Hematopoietic multipotent progenitor cell (in vitro differentiated cells): ENCODE data around the gene CS. TPM values are rescaled to one million over a fixed set of nuclear protein-coding genes. Genes with fewer than 3 reads are reported as not detected.
"Not testable (repeated sequence)": the region's sequence is repeated elsewhere in the genome, so short reads cannot be mapped to it uniquely, and the experiment has no call there.

Source experiments
- DNase-seq, 3 donors: peaks; one replicate each; pipeline ENCODE4 v3.0.0-alpha.2; 2011 to 2015; ENCODE audit warnings: low read depth in 2 of 3, low spot score in 2 of 3
- total RNA-seq: library from RNA; depleted of rRNA; stranded (reverse); fragments of >200 nt; gene quantifications from one replicate; pipeline ENCODE4 v1.2.3, GENCODE V29; 2012

CS gene
- total RNA-seq, 1 donor = 106 TPM

DNA sequence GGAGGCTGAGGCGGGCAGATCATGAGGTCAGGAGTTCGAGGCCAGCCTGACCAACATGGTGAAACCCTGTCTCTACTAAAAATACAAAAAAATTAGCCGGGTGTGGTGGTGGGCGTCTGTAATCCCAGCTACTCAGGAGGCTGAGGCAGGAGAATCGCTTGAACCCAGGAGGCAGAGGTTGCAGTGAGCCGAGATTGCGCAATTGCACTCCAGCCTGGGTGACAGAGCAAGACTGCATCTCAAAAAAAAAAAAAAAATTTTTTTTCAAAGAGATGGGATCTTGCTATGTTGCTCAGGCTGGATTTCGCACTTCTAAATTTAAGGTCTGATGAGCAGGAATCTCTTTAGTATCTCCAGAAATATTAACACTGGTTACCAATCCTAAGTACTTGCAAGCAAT is 21.5 kb upstream of the CS start:
- DNase-seq = not testable (repeated sequence)

- DNase-seq = no peak
Observed at GRCh38 chr12:56321027-56321426, 20.9 kb upstream of the CS start.

- no peak for DNase-seq
Observed at GRCh38 chr12:56317675-56318074, 17.5 kb upstream of the CS start.

DNA sequence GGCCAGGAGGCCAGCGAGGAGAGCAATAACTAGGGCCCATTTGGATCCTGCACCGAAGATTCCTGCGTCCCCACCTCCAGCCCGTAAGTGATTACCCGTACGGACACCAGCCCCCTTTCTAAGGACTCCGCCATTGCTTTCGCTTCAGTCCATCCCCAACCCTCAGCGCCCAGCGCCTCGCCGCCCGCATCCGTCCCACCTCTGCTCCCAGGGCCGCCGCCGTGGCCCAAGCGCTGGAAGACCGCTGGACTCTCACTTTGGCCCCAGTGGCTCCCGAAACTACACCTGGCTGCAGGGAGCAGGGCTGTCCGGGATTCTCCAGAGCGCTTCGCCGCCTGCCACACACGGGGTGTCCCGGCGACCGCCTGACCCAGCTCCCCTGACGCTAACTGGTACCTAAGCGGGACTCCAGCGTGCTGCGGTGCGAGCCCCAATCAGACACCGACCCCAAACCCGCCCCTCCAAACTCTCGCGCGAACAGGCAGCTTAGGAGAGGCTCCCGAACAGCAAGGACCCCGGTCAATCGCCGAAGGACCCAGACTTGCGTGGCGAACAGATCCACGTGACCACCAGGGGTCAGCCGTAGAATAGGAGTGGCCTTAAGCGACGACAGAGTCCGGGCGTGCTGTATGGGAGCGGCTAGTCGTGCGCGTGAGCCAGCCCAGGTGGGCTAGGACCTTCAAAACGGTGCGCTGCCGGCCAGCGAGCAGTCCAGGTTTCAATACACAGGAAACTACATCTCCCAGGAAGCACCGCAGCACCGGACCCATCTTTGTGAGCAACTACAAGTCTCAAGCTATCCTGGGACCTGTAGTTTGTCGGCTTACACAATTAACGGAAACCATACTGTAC is 15.7 kb upstream of the CS start, which contains the start of gene CNPY2:
TSS of gene CNPY2 (minus strand) at position 367 of the 852 bp plus-strand sequence. CDS start 771 bp downstream, outside the sequence.
- peak; percentile 88 to 98 (median 97) for DNase-seq

GRCh38 chr12:56315249-56315621 is 15.1 kb upstream of the CS start:
- DNase-seq = no peak

- DNase-seq = no peak
Observed at GRCh38 chr12:56311003-56311402, 10.9 kb upstream of the CS start.

DNA sequence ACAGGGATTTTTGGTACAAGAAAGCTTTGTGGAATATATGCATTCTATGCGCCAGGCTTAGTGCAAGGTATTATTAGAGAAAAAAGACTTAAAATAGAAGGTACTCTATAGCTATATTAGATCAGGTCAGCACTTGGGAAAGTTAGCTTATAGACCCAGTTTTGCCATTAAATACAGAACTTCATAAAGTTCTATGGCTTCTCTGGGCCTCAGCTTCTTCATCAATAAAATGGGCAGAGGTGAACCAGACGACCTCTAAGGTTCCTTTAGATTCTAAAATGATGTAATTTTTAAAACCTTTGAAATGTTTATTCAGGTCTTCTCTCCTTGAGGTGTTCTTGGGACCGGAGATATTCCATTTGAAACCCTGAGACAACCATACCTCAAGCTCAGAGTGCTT is 8.6 kb upstream of the CS start:
- no peak for DNase-seq

DNA sequence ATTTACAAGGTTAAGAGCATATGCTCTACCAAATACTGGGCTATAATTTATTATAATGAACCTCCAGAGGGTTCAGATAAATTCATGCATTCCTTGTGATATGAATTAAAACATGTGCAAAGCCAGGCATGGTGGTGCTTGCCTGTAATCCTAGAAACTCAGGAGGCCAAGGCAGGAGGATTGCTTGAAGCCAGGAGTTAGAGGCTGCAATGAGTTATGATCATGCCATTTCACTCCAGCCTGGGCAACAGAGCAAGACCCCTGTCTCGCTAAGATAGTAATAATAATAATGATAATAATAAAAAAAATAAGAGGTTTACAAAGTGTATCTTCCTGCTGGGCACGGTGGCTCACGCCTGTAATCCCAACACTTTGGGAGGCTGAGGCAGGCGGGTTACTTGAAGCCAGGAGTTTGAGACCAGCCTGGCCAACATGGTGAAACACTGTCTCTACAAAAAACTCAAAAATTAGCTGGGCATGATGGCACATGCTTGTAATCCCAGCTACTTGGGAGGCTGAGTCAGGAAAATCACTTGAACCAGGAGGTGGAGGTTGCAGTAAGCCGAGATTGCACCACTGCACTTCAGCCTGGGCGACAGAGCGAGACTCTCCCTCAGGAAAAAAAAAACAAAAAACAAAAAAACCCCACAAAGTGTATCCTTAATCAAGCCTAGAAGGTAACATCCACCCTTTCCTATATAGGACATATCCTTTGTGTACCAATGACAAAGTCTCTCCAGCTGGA is 7.3 kb upstream of the CS start:
- DNase-seq = no peak

GRCh38 chr12:56304872-56305590 is 4.9 kb upstream of the CS start:
- DNase-seq = no peak

DNA sequence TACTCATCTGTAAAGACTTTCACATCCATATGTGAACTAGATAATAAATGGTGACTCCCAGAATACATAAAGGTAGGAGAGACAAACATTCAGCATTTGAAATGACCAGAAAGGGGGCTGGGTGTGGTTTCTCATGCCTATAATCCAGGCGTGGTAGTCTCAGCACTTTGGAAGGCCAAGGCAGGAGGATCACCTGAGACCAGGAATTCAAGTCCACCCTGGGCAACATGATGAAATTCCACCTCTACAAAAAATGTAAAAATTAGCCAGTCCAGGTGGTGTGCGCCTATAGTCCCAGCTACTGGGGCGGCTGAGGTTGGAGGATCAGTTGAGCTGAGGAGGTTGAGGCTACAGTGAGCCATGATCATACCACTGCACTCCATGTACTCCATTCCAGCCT is 4.1 kb upstream of the CS start:
- DNase-seq = no peak

DNA sequence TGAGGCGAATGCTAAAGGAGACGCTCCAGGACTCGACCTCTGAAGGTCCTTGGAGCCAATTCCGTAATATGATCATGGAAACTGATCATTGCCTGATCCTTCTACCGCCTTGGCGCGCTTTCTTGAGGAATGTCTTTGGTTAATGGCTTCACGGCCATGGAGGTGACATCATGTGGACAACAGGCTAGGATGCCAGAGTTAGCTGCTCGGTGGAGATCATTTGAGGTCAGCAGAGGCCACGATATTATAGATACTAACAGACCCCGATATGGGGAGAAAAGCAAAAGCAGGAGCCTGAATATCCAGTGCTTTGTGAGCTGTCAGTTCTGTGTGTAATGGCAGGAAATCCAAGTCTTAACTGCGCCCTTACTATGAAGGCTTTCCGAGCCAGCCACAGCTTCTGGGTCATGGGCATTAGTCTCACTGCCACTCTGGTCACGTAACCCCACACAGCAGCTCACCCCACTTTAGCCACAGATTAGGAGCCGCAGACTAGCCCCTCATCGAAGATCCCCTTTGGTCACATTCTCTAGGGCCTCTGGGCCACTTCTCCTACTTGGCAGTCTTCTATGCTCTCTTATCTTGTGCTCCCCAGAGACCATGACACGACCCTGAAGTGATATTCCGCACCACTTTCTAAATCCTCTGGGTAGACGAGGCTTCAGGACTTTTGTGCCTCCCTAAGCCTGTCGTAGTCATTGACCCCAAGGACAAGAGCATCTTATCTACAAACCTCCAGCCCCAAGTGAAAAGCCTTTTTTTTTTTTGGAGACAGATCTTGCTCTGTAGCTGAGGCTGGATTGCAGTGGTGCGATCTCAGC is 724 bp upstream of the CS start:
- DNase-seq = no peak

DNA sequence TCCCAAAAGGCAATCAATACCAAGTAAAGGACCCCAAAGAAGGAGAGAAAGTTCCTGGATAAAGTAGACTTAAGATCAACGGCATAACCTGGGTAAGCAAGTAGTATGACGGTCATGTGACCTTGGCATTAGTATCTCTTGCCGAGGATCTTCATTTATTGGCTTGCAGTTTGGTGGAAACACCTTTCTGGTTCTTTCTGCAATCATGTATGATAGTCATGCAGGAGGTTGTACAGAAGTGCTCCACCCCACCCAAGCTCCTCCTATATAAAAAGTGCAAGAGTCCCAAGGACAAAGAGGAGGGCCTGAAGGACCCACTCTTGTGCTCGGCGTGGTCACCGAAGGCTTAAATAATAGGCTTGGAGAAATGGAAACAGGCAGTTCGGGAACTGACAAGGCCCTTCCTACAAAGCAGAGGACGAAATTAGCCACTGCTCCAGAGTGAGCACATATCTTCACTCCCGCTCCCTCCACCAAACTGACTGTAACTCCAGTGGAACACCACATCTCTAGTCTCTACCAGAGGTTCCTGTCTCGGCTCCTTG is 750 bp downstream of the CS start:
- no peak for DNase-seq

GRCh38 chr12:56298828-56299227 is 1.3 kb downstream of the CS start:
- DNase-seq = no peak

DNA sequence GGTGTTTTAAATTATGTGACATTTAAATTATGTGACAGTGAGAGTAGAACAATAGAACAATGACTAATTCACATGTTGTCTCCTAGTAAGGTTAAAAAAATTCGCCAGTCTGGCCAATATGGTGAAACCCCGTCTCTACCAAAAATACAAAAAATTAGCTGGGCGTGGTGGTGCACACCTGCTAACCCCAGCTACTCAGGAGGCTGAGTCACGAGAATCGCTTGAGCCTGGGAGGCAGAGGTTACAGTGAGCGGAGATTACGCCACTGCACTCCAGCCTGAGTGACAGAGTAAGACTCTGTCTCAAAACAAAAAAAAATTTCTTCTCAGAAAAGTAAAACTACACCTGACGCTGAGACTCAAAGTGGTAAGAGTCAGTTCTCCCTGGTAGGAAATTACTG is 2.7 kb downstream of the CS start:
- no peak for DNase-seq

- DNase-seq = no peak
Observed at GRCh38 chr12:56296295-56296694, 3.8 kb downstream of the CS start.

DNA sequence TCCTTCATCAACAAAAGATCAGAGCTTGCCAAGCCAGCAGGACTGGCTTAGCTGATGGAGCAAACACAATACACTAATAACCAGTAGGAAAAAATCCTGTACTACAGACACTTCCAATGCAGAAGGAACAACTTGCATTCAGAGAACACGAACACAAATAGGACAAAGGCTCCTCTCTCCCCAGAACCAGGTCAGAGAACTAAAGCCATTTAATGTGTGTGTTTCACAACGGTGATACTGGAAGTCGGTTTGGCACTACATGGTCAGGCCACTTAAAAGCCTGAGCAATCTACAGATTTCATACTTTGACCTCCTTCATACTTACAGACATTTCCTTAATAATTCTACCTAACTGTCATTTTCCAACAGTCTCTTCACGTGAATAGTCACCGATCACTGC is 6.3 kb downstream of the CS start:
- no peak for DNase-seq

DNA sequence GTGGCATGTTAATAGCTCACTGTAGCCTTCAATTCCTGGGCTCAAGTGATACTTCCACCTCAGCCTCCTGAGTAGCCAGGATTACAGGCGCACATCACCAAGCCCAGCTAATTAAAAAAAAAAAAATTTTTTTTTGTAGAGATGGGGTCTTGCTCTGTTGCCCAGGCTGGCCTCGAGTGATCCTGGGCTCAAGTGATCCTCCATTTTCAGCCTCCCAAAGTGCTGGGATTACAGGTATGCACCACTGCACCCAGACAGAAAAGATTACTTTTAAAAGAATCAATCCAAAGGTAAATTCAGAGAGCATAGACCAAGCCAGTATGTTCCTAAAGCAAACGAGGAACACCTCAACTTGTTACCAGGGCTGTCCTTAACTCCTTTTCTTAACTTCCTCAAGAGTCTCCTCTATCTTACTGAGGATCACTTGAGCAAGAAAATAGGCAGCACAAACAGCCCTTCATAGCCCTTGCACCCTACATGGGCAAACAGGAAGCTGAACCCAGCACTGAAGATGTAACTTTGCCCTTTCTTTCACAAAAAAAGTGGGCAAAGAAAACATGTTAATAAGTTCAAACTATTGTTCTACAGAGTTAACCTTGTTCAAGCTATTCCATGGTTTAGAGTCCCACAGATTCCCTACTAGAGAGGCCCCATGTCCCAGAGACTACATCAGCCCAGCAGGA is 11.3 kb downstream of the CS start:
- no peak for DNase-seq

DNA sequence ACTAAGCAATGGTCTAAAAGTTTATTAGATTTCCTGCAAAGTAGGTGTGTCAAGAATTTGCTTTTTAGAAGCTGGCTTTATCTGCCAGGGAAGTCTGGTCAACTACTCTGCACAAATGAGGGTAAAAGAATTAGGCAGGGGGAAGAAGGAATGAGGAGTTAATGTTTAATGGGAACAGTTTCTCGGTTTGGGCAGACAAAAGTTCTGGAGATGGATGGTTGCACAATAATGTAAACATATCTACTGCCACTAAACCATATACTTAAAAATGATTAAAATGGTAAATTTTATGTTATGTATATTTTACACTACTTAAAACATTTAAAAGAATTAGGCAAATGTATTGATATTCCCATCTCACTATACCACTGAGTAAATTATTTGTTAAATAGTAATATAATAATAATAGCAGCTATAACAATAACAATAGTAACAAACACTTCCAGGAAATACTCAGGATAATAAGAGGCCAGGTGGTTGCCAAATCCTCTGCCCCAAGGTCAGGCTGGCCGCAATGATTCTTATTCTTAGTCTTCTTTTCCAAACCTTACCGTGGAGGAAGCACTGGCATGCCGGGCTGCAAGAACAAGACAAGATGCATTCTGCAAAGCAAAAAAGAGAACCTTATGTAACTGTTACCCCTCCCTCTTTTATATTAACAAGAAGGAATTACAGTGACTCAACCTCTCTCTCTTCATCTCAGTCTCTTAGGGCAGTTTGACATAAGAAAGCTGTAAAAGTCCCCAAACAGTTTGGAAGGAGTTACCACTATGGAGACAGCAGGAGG is 13.9 kb downstream of the CS start:
- no peak for DNase-seq

GRCh38 chr12:56284263-56284662 is 15.9 kb downstream of the CS start:
- not testable (repeated sequence) for DNase-seq
